Astrocyte (in vitro differentiated cells and primary cell): ENCODE data around the gene ANKRD39. TPM values are rescaled to one million over a fixed set of nuclear protein-coding genes. Genes with fewer than 3 reads are reported as not detected.

ENCODE experiments used
- DNase-seq: peaks from one replicate; pipeline ENCODE4 v3.0.0-alpha.2; 2010; ENCODE audit warnings: low read depth
- FAIRE-seq: peaks from 2 replicates; lab custom pipeline; 2011; peaks lifted over from hg19 to GRCh38; lab: Jason Lieb, UNC
- H2AFZ ChIP-seq: 2 replicates; pipeline ENCODE4 v1.6.0; 2012; ENCODE audit warnings: low read depth, low read length, inconsistent platforms
- H3K27ac ChIP-seq: 2 replicates; pipeline ENCODE4 v1.5.1; 2011; ENCODE audit warnings: low read depth, low read length, inconsistent platforms
- H3K27me3 ChIP-seq: 2 replicates; pipeline ENCODE4 v1.6.0; 2011; ENCODE audit warnings: low read length, inconsistent platforms; ENCODE audit not compliant: insufficient read depth
- H3K36me3 ChIP-seq: 2 replicates; pipeline ENCODE4 v1.5.1; 2011; ENCODE audit warnings: low read length, inconsistent platforms; ENCODE audit not compliant: insufficient read depth
- H3K4me1 ChIP-seq: 2 replicates; pipeline ENCODE4 v1.5.1; 2011; ENCODE audit warnings: low read length, inconsistent platforms; ENCODE audit not compliant: insufficient read depth
- H3K4me2 ChIP-seq: 2 replicates; pipeline ENCODE4 v1.6.0; 2012; ENCODE audit warnings: low read length, inconsistent platforms
- H3K4me3 ChIP-seq: 2 replicates; pipeline ENCODE4 v1.5.1; 2011; ENCODE audit warnings: low read depth, mild to moderate bottlenecking, low read length, inconsistent platforms; ENCODE audit not compliant: insufficient read depth
- H3K79me2 ChIP-seq: 2 replicates; pipeline ENCODE4 v1.6.0; 2012; ENCODE audit warnings: mild to moderate bottlenecking, low read length, inconsistent platforms; ENCODE audit not compliant: insufficient read depth
- H3K9ac ChIP-seq: 2 replicates; pipeline ENCODE4 v1.6.0; 2012; ENCODE audit warnings: mild to moderate bottlenecking, low read length, inconsistent platforms
- H3K9me3 ChIP-seq: 2 replicates; pipeline ENCODE4 v1.5.1; 2012; ENCODE audit warnings: low read depth, mild to moderate bottlenecking, low read length, inconsistent platforms; ENCODE audit not compliant: insufficient read depth
- H4K20me1 ChIP-seq: 2 replicates; pipeline ENCODE4 v1.6.0; 2012; ENCODE audit warnings: low read length, inconsistent platforms; ENCODE audit not compliant: insufficient read depth
- H3K27ac Mint-ChIP-seq: one replicate; pipeline ENCODE4 v1.8.0; 2021; ENCODE audit warnings: mild to moderate bottlenecking, mixed read lengths; ENCODE audit not compliant: unreplicated experiment
- H3K27me3 Mint-ChIP-seq: one replicate; pipeline ENCODE4 v1.8.0; 2021; ENCODE audit warnings: low read depth, mixed read lengths; ENCODE audit not compliant: unreplicated experiment
- H3K36me3 Mint-ChIP-seq: one replicate; pipeline ENCODE4 v1.8.0; 2021; ENCODE audit warnings: low read depth, mixed read lengths; ENCODE audit not compliant: unreplicated experiment
- H3K4me1 Mint-ChIP-seq: one replicate; pipeline ENCODE4 v1.8.0; 2021; ENCODE audit warnings: low read depth, mixed read lengths; ENCODE audit not compliant: unreplicated experiment
- H3K4me3 Mint-ChIP-seq: one replicate; pipeline ENCODE4 v1.8.0; 2021; ENCODE audit warnings: mild to moderate bottlenecking, moderate library complexity, mixed read lengths; ENCODE audit not compliant: unreplicated experiment
- H3K9me3 Mint-ChIP-seq: one replicate; pipeline ENCODE4 v1.8.0; 2021; ENCODE audit warnings: mild to moderate bottlenecking, mixed read lengths; ENCODE audit not compliant: unreplicated experiment
- CTCF ChIP-seq: IDR thresholded peaks from 2 replicates; pipeline ENCODE4 v1.5.1; 2011; ENCODE audit warnings: low read depth, mild to moderate bottlenecking, inconsistent platforms, low read length, moderate library complexity; ENCODE audit not compliant: insufficient read depth
- EZH2 ChIP-seq: IDR thresholded peaks from 2 replicates; pipeline ENCODE4 v1.6.1; 2012; ENCODE audit warnings: mild to moderate bottlenecking, low read length, inconsistent platforms; ENCODE audit not compliant: insufficient read depth
- total RNA-seq: library from RNA; stranded (reverse); gene quantifications from 2 replicates; pipeline ENCODE4 v1.2.1, GENCODE V29; 2021

The ANKRD39 gene
- total RNA-seq, 1 donor from 2014 or later: 13.7 TPM

GRCh38 chr2:96802721-96803120 lies 55.1 kb downstream of the ANKRD39 start:
- no peaks in the 10 kb centered on the region for H3K4me1 ChIP-seq
- TF ChIP-seq EZH2 (no peak), CTCF (no peak)
- H2AFZ ChIP-seq: no peak overlapping the region
- Mint-ChIP-seq H3K27me3 (no peaks in the 10 kb centered on the region), H3K27ac (no peak overlapping the region), H3K4me1 (no peaks in the 10 kb centered on the region), H3K9me3 (no peaks in the 10 kb centered on the region), H3K4me3 (no peak overlapping the region), H3K36me3 (peaks cover 2% of the 10 kb centered on the region)
- H3K27ac ChIP-seq: no peak overlapping the region
- no peaks in the 10 kb centered on the region for H3K27me3 ChIP-seq
- DNase-seq (no peak), FAIRE-seq (no peak)
- H3K4me2 ChIP-seq: no peak overlapping the region
- H4K20me1 ChIP-seq: peaks cover 7% of the 10 kb centered on the region
- no peak overlapping the region for H3K9ac ChIP-seq
- H3K4me3 ChIP-seq: no peak overlapping the region
- H3K79me2 ChIP-seq: no peaks in the 10 kb centered on the region
- no peaks in the 10 kb centered on the region for H3K36me3 ChIP-seq
- no peaks in the 10 kb centered on the region for H3K9me3 ChIP-seq

- DNase-seq: no peak
- peaks cover under 1% of the 10 kb centered on the region for H3K27me3 Mint-ChIP-seq
- Histone ChIP-seq H3K4me1 (no peaks in the 10 kb centered on the region), H3K9me3 (no peaks in the 10 kb centered on the region), H3K4me2 (no peak overlapping the region), H3K36me3 (no peaks in the 10 kb centered on the region), H4K20me1 (peaks cover 7% of the 10 kb centered on the region), H3K27ac (no peak overlapping the region), H3K9ac (peak overlapping the region; percentile 33), H3K79me2 (no peaks in the 10 kb centered on the region), H3K27me3 (no peaks in the 10 kb centered on the region), H3K4me3 (no peak overlapping the region), H2AFZ (no peak overlapping the region)
- peaks cover 2% of the 10 kb centered on the region for H3K36me3 Mint-ChIP-seq
- no peak overlapping the region for H3K4me3 Mint-ChIP-seq
- FAIRE-seq: no peak
- H3K27ac Mint-ChIP-seq: no peak overlapping the region
- no peak for TF ChIP-seq CTCF
- TF ChIP-seq EZH2: no peak
- H3K9me3 Mint-ChIP-seq: no peaks in the 10 kb centered on the region
- no peaks in the 10 kb centered on the region for H3K4me1 Mint-ChIP-seq
These were observed 55.8 kb downstream of the ANKRD39 start for GRCh38 chr2:96801786-96802595.
